ENCODE data around the gene SHMT2. TPM values are rescaled to one million over a fixed set of nuclear protein-coding genes. Genes with fewer than 3 reads are reported as not detected.

The SHMT2 gene
- total RNA-seq, 1 donor from 2014 or later, result 54.0 TPM

DNA sequence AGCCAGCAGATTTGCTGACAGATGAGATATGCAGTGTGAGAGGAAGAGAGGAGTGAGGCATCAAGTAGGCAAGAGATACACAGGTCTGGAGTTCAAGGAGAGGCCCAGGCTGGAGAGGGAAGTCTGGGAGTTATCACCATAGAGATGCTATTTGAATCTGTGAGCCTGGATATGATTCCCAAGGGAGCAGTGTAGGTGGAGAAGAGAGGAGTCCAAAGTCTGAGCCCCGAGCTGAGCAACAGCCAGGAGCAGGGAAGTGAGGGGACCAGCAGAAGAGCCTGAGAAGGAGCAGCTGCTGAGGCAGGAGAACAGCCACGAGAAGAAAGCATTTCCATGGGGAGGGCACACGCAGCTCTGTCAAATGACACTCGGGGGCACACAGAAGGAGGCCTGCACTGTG is 33.1 kb upstream of the SHMT2 start:
- TF ChIP-seq POLR2A (IDR thresholded peaks at IDR 0.05) (no peak), POLR2AphosphoS5 (IDR thresholded peaks at IDR 0.05; ENCODE audit: insufficient read depth in 1 of 2, low read depth in 1 of 2) (no peak)
- TF ChIP-seq, protein P1, sequence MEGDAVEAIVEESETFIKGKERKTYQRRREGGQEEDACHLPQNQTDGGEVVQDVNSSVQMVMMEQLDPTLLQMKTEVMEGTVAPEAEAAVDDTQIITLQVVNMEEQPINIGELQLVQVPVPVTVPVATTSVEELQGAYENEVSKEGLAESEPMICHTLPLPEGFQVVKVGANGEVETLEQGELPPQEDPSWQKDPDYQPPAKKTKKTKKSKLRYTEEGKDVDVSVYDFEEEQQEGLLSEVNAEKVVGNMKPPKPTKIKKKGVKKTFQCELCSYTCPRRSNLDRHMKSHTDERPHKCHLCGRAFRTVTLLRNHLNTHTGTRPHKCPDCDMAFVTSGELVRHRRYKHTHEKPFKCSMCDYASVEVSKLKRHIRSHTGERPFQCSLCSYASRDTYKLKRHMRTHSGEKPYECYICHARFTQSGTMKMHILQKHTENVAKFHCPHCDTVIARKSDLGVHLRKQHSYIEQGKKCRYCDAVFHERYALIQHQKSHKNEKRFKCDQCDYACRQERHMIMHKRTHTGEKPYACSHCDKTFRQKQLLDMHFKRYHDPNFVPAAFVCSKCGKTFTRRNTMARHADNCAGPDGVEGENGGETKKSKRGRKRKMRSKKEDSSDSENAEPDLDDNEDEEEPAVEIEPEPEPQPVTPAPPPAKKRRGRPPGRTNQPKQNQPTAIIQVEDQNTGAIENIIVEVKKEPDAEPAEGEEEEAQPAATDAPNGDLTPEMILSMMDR (IDR thresholded peaks at IDR 0.05), result no peak
- Histone ChIP-seq H3K27me3 (no peaks in the 10 kb centered on the region), H3K36me3 (peaks cover 0 to 100% of the 10 kb centered on the region in 2 donors), H3K9me3 (no peaks in the 10 kb centered on the region), H3K4me3 (no peak overlapping the region), H3K4me1 (no peaks in the 10 kb centered on the region), H3K27ac (no peak overlapping the region)
- no peak for DNase-seq (ENCODE audit: extremely low spot score in 2 of 2)
- intact Hi-C loops (cut with DNase I), result no loop called here

DNA sequence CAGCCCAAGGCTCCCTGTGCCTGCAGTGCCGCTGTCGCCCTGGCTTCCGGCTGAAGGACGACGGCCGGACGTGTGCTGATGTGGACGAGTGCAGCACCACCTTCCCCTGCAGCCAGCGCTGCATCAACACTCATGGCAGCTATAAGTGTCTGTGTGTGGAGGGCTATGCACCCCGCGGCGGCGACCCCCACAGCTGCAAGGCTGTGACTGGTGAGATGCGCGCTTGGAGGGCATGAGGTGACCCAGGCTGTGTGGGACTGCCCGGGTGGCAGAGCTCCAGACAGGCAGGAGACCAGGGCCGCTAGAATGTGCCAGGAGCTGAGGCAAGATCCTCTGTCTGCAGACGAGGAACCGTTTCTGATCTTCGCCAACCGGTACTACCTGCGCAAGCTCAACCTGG is 32.6 kb upstream of the SHMT2 start:
- intact Hi-C loops (cut with DNase I), result no loop called here
- H3K4me3 ChIP-seq, result no peak overlapping the region
- no peaks in the 10 kb centered on the region for H3K9me3 ChIP-seq
- no peak overlapping the region for H3K27ac ChIP-seq
- TF ChIP-seq POLR2A (IDR thresholded peaks at IDR 0.05), result no peak
- TF ChIP-seq, protein P1 (IDR thresholded peaks at IDR 0.05), result no peak
- TF ChIP-seq POLR2AphosphoS5 (IDR thresholded peaks at IDR 0.05; ENCODE audit: insufficient read depth in 1 of 2, low read depth in 1 of 2), result no peak
- H3K36me3 ChIP-seq, result peaks cover 0 to 100% of the 10 kb centered on the region in 2 donors
- no peaks in the 10 kb centered on the region for H3K27me3 ChIP-seq
- no peak for DNase-seq (ENCODE audit: extremely low spot score in 2 of 2)
- no peaks in the 10 kb centered on the region for H3K4me1 ChIP-seq

DNA sequence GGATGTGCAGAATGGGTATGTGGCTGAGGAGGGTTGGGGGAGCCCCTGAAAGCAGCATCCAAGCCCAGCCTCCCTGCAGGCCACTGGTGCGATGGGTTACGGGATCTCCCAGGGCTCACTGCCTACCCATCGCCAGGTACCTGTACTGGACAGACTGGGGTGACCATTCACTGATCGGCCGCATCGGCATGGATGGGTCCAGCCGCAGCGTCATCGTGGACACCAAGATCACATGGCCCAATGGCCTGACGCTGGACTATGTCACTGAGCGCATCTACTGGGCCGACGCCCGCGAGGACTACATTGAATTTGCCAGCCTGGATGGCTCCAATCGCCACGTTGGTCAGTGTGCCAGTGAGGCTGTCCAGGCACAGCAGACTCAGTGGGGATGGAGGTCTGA is 31.2 kb upstream of the SHMT2 start:
- no peaks in the 10 kb centered on the region for H3K4me1 ChIP-seq
- H3K36me3 ChIP-seq, result peaks cover 0 to 98% of the 10 kb centered on the region in 2 donors
- H3K27me3 ChIP-seq, result no peaks in the 10 kb centered on the region
- intact Hi-C loops (cut with DNase I), result no loop called here
- TF ChIP-seq, protein P1 (IDR thresholded peaks at IDR 0.05), result no peak
- TF ChIP-seq POLR2A (IDR thresholded peaks at IDR 0.05), result no peak
- peak in 1 of 2 donors; percentile 7 for TF ChIP-seq POLR2AphosphoS5 (IDR thresholded peaks at IDR 0.05; ENCODE audit: insufficient read depth in 1 of 2, low read depth in 1 of 2)
- no peak overlapping the region for H3K4me3 ChIP-seq
- no peaks in the 10 kb centered on the region for H3K9me3 ChIP-seq
- no peak for DNase-seq (ENCODE audit: extremely low spot score in 2 of 2)
- no peak overlapping the region for H3K27ac ChIP-seq

DNA sequence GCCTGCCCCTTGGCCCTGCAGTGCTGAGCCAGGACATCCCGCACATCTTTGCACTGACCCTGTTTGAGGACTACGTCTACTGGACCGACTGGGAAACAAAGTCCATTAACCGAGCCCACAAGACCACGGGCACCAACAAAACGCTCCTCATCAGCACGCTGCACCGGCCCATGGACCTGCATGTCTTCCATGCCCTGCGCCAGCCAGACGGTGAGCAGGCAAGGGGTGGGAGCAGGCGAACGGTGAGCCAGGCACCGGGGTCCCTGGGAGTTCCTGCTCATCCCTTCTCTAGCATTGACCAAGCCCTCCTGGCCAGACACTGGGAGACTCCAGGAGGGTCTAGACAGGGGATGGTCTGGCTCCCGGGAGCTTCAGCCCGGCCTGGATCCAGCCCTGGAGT is 30.3 kb upstream of the SHMT2 start:
- no peaks in the 10 kb centered on the region for H3K9me3 ChIP-seq
- intact Hi-C loops (cut with DNase I), result no loop called here
- TF ChIP-seq POLR2AphosphoS5 (IDR thresholded peaks at IDR 0.05; ENCODE audit: insufficient read depth in 1 of 2, low read depth in 1 of 2) (no peak), POLR2A (IDR thresholded peaks at IDR 0.05) (no peak)
- TF ChIP-seq, protein P1 (IDR thresholded peaks at IDR 0.05), result no peak
- peaks cover 0 to 98% of the 10 kb centered on the region in 2 donors for H3K36me3 ChIP-seq
- DNase-seq (ENCODE audit: extremely low spot score in 2 of 2), result no peak
- H3K27ac ChIP-seq, result no peak overlapping the region
- H3K4me3 ChIP-seq, result no peak overlapping the region
- no peaks in the 10 kb centered on the region for H3K4me1 ChIP-seq
- no peaks in the 10 kb centered on the region for H3K27me3 ChIP-seq

DNA sequence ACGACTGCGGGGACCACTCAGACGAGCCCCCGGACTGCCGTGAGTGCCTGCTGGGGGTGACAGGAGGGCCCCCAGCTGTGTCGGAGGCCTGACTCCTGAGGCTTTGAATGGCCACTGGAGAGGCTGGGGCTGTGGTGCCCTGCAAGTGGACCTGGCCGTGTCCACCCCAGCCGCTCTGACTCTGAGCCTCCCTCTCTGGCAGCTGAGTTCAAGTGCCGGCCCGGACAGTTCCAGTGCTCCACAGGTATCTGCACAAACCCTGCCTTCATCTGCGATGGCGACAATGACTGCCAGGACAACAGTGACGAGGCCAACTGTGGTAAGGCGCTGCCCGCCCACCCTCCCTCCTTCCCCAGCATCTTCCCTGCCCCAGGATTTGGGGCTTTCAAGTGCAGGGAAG is 29.0 kb upstream of the SHMT2 start:
- Histone ChIP-seq H3K36me3 (peaks cover 0 to 98% of the 10 kb centered on the region in 2 donors), H3K4me3 (no peak overlapping the region), H3K4me1 (no peaks in the 10 kb centered on the region), H3K9me3 (no peaks in the 10 kb centered on the region), H3K27me3 (no peaks in the 10 kb centered on the region), H3K27ac (no peak overlapping the region)
- intact Hi-C loops (cut with DNase I), result no loop called here
- DNase-seq (ENCODE audit: extremely low spot score in 2 of 2), result no peak
- TF ChIP-seq POLR2AphosphoS5 (IDR thresholded peaks at IDR 0.05; ENCODE audit: insufficient read depth in 1 of 2, low read depth in 1 of 2), result no peak
- no peak for TF ChIP-seq POLR2A (IDR thresholded peaks at IDR 0.05)
- TF ChIP-seq, protein P1 (IDR thresholded peaks at IDR 0.05), result no peak
